GM18951 (cell line): ENCODE data around the gene CUX1.
"Not testable (repeated sequence)": the region's sequence is repeated elsewhere in the genome, so short reads cannot be mapped to it uniquely, and the experiment has no call there.

Experiments used
- POLR2A ChIP-seq: IDR thresholded peaks from 4 replicates; pipeline ENCODE4 v1.6.1; 2011; ENCODE audit warnings: mild to moderate bottlenecking; ENCODE audit not compliant: insufficient read length, insufficient read depth; ENCODE audit errors: extremely low read depth
- in situ Hi-C: fragments of 300-500 bp; cut with MboI; formaldehyde crosslinking; loops from one replicate; pipeline ENCODE4 v1.12.0; 2022; ENCODE audit warnings: low sequenced_read_pairs, mixed read lengths, inconsistent platforms; ENCODE audit not compliant: unreplicated experiment

The CUX1 gene

DNA sequence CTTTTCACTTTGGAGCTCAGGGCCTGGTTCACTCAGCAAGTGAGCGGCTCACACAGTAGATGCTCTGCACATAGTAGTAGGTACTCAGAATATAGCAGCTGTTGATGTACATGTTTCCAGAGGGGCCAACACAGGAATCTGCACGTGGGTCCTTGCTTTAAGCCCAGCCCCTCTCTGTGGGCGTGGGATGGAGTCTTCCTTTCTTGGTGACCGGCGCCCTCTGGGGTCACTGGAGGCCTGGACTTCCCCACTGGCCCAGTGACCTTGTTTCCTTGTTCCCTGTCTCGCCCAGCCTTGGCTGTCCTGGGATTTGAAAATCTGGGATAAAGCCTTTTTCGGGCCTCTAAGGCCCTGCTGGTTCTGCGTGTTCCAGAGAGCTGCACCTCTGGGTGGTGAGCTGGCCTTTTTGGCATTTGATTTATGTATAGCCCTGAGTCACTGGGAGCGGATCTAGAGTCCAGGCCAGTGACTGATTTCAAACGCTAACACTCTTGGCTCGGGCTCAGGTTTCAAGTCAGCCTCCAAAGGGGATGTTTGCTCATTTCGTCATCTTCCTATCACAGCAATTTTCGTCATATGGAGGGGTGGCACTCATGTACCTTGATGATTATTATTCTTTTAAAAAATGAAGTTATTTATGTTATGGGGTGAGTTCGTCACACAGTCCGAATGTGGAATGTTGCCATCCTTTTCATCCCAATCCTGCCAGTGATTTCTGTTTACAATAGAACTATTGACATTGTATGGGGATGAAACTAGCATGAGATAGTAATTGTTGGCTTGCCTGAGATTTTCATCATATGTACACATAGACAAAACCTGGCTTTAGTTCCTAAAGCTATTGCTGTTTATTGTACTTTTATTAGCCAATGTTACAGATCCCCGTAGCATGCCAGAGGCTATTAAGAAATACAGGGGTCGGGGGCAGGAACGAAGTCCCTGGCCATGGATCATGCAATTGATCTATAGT lies 65.5 kb downstream of the CUX1 start:
- TF ChIP-seq POLR2A = no peak
- in situ Hi-C loops = no loop called here

DNA sequence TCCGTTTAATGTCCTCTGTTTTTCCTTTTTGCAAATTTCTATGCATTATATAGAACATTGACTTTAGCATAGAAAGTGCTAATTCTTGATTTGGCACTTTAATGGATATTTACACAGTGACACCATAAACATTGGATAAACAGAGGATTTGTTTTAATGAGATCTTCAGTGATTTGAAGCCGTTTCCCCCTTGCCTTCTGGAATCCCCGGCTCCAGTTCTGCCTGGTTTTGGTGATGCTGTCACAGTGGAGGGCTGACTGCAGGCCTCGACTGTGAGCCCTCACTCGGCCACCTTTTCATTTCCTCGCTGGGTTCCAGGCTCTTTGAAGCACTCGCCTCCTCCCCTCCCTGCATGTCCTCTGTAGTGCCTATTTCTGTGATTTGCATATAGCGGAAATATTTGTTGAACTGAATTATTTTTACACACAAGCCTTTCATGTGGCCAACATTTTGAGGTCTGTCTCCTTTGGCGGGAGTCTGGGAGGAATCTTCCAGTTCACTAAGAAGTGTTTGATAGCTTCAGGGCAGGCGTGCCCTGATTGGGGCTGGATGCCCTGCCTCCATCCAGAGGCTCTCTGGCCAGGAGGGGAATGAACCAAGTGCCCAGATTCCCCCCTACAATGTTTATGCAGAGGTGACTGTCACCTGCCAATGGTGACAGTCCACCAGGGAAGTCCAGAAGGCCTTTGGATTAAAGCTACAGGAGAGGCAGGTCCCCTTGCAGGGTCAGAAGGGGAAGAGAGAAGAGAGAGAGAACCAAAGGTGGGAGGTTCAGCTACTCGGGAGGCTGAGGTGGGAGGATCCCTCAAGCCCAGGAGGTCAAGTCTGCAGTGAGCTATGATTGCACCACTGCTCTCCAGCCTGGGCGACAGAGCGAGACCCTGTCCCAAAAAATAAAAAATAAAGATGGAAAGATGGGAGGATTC lies 67.5 kb downstream of the CUX1 start:
- no peak for TF ChIP-seq POLR2A
- in situ Hi-C loops = no loop called here

- in situ Hi-C loops = no loop called here
- TF ChIP-seq POLR2A = no peak
Measured at GRCh38 chr7:101885597-101885955, 68.2 kb downstream of the CUX1 start.

- in situ Hi-C loops = not testable (repeated sequence)
Measured at GRCh38 chr7:101887352-101887751, 69.9 kb downstream of the CUX1 start.

DNA sequence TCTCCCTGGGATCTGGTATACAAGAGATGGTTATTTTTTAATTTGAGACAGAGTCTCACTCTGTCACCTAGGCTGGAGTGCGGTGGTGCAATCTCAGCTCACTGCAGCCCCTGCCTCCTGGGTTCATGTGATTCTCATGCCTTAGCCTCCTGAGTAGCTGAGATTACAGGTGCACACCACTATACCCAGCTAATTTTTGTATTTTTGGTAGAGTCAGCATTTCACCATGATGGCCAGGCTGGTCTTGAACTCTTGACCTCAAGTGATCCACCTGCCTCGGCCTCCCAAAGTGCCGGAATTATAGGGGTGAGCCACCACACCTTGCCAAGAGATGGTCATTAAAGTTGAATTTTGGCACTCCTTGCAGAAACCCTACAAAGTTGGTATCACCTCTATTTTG lies 71.1 kb downstream of the CUX1 start:
- in situ Hi-C loops = not testable (repeated sequence)

DNA sequence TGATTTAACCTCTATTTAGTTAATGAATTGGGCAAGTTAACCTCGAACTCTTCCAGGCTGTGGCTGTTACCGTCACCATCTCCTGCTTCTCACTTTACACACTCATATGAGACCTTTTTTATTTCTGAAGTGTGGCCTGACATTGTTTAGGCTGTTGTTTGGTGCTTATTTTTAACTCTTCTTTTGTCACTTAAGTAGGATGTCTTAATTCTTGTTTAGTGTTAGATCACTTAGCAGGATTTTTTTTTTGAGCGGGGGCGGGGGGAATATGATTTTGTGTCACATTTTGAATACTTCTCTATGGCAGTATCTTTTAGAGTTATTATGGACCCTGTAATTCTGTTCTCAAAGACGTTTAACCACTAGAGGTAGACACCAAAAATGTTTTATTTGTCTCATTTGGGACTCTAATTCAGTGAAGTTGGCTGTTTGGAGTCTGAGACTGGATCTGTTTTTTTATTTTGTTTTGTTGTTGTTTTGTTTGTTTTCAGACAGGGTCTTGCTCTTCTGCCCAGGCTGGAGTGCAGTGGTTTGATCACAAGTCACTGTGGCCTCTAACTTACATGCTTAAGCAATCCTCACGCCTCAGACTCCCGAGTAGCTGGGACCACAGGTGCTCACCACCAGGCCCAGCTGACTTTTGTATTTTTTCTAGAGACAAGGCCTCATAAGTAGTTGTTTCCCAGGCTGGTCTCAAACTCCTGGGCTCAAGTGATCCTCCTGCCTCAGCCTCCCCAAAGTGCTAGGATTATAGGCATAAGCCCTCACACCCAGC lies 73.5 kb downstream of the CUX1 start:
- no peak for TF ChIP-seq POLR2A
- in situ Hi-C loops = no loop called here

DNA sequence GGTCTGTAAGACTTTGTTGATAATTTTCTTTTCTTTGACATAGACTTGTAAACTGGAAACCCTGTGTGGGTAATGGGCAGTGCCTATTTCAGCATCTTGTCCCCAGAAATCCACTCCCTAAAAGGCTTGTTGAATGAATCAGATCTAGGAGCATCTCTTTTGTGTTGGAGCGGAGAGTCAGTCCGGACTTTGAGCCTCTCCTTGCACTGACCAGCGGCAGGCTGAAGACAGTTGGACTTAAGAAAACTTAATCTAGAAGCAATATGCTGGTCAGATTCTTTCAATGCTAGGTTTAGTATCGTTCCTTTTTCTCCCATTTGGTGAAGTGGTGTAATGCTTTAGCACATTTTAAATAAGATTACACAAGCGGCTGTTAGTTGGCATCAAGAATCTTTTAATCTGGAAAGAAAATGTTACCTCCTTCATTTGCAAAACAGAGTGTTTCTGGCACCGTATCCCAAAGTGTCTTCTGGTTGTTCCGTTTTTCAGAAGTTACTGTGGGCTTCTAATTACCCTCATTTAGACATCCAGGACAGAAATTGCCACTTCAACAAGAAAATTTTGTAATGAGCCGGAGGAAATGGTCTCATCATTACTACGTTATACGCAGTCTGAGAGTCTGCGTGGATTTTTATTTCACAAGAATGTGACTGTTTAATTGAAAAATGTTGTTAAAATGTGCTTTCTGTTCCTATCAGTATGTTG lies 74.7 kb downstream of the CUX1 start:
- TF ChIP-seq POLR2A = no peak
- in situ Hi-C loops = no loop called here

DNA sequence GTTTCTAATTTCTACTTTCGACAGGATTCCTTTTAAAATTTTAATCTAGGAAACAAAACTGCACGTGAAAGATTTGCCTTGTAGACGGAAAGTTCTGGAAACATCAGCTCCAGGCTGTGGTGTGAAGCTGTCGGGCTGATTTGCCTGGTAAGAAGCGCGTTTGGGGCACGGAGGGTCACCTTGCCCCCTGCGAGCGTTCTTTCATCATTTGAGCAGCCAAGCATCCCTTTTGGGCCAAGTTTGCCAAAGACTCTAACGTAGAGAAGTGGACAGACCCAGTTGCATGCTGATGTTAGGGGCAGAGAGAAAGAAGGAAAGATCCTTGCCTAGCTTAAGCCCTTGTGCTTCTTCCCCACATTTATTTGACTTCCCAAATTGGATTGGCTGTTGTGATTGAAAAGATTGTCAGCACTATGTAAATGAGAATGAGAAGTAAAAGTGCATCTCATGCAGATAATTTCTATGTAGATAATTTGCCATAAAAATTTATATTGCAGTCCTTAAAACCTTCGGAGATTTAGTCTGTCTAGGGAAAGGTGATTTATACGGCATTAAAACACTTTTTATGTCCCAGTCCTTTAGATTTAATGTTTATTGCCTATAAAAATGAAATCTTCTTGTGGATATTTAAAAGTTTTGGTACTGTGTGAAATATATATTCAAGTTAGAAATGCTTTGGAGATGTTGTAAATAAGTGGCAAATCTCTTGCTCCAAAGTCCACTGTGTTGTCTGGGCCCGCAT lies 76.1 kb downstream of the CUX1 start:
- in situ Hi-C loops = no loop called here
- TF ChIP-seq POLR2A = no peak

DNA sequence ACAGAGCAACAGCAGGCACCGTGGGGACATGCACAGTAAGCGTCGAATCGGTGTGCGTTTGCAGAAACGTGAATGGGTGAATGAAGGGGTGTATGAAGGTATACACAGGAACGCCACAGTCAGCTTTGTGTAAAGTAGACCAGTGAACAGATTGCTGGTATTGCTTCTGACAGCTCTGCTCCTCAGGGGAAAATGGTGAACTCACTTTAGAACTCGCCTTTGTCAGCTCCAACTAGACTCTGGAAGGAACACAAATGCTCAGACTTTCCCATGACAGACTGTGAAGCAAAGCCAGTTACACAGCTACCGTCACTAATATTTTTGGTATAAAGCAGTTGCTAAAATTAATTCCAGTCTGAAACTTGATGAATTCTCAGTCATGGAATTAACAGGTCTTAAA lies 78.9 kb downstream of the CUX1 start:
- in situ Hi-C loops = no loop called here
- TF ChIP-seq POLR2A = no peak

- in situ Hi-C loops = no loop called here
- no peak for TF ChIP-seq POLR2A
Measured at GRCh38 chr7:101896941-101897340, 79.5 kb downstream of the CUX1 start.

DNA sequence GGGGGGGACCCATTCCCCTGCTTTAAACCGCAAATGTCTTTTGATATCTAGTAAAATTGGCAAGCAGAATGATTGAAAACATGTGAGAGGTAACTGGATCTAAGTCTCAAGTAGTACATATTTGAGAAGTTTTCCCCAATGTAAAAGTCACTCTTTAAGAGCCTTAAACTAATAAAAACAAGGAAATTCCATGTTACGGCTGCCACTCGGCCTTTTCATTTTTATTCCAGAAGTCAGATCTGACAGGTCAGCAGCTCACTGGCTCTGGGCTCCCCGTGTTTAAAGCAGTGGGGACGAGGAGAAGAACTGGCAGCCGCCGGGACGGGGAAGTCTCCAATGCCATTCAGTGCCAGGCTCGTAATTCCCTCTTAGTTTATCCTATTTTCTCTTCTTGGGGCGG lies 80.7 kb downstream of the CUX1 start:
- TF ChIP-seq POLR2A = no peak
- in situ Hi-C loops = no loop called here

GRCh38 chr7:101899616-101900015 lies 82.2 kb downstream of the CUX1 start:
- in situ Hi-C loops = no loop called here

DNA sequence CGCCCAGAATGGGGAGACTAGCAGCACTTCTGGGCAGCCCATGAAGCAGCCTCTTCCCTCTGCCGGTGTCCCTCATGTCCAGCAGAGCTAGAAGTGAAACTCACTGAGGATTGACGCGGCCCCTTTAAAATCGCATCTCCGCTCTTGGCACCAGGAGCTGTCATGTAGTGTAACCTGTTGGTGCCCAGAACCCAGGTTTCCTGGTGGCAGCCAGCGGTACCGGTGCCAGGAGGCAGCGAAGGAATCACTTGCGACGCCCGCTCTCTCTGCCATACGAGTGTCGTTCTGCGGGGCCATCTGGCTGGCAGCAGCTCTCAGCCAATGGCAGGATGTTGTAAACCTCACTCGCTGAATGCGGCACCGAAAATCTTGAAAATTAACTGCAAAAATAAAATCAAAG lies 82.7 kb downstream of the CUX1 start:
- in situ Hi-C loops = no loop called here
- no peak for TF ChIP-seq POLR2A

More at GRCh38 chr7:101899616-101900015, 82.2 kb downstream of the CUX1 start:
- no peak for TF ChIP-seq POLR2A
